Esophagus muscularis mucosa (tissue), 4 donors: ENCODE results near the gene DCP1A. TPM values are rescaled to one million over a fixed set of nuclear protein-coding genes. Genes with fewer than 3 reads are reported as not detected.

ENCODE experiments used
- DNase-seq: peaks from one replicate; pipeline ENCODE4 v3.0.0-alpha.2; 2017; ENCODE audit errors: extremely low spot score
- H3K27ac ChIP-seq, 4 donors: fragments of 200-600 bp; sonication (generic); replicated peaks in 1 of 4; 1 replicate in 3 of 4; 2 replicates in 1 of 4; pipeline ENCODE4 v1.5.1; 2016 to 2019; ENCODE audit warnings: mild to moderate bottlenecking in 1 of 4
- H3K27me3 ChIP-seq, 4 donors: fragments of 200-600 bp; sonication (generic); one replicate each; pipeline versions ENCODE4 v1.5.1 to v1.6.0; 2016 to 2019
- H3K36me3 ChIP-seq, 4 donors: fragments of 200-600 bp; sonication (generic); one replicate each; pipeline ENCODE4 v1.5.1; 2016 to 2019
- H3K4me1 ChIP-seq, 4 donors: fragments of 200-600 bp; sonication (generic); one replicate each; pipeline ENCODE4 v1.5.1; 2016 to 2019
- H3K4me3 ChIP-seq, 4 donors: fragments of 200-600 bp; sonication (generic); 1 replicate in 2 of 4; 2 replicates in 2 of 4; pipeline ENCODE4 v1.5.1; 2016 to 2019; ENCODE audit warnings: mild to moderate bottlenecking in 4 of 4, moderate library complexity in 1 of 4
- H3K9me3 ChIP-seq, 4 donors: fragments of 200-600 bp; sonication (generic); 1 replicate in 3 of 4; 2 replicates in 1 of 4; pipeline ENCODE4 v1.5.1; 2016 to 2019
- EP300 ChIP-seq: sonication (generic); formaldehyde crosslinking; IDR thresholded peaks from one replicate; pipeline ENCODE4 v1.6.1; 2017; ENCODE audit warnings: antibody characterized with exemption
- POLR2A ChIP-seq: fragments of 450-650 bp; IDR thresholded peaks from one replicate; pipeline ENCODE4 v1.6.1; 2017; ENCODE audit warnings: antibody characterized with exemption, moderate library complexity, mild to moderate bottlenecking, low read depth
- POLR2AphosphoS5 ChIP-seq, 2 donors: sonication (generic); formaldehyde crosslinking; IDR thresholded peaks; one replicate each; pipeline ENCODE4 v1.6.1; 2017; ENCODE audit warnings: antibody characterized with exemption in 2 of 2
- WGBS: methylation state at CpG from one replicate; pipeline ENCODE4 v1.1.5; 2018; 5-methylcytosine and 5-hydroxymethylcytosine counted together
- intact Hi-C: fragments of 100-400 bp; cut with DNase I; formaldehyde crosslinking; loops from one replicate; pipeline ENCODE4 v1.15.1; 2023
- total RNA-seq, 4 donors: library from RNA; depleted of rRNA; stranded (reverse); fragments of >200 nt; gene quantifications; one replicate each; pipeline versions ENCODE4 v1.1.0 to v1.2.1, GENCODE V29; 2016
- TF ChIP-seq, protein P1 (sequence below), 3 experiments: fragments of 200-600 bp in 2 of 3; fragments of 450-650 bp in 1 of 3; sonication (generic) in 2 of 3; IDR thresholded peaks; one replicate each; pipeline ENCODE4 v1.5.1; 2017 to 2019; ENCODE audit warnings: antibody characterized with exemption in 3 of 3, mild to moderate bottlenecking in 2 of 3, moderate library complexity in 1 of 3

Gene DCP1A
- total RNA-seq, 4 donors from 2014 or later: 17.0 to 26.4 (median 20.5) TPM

DNA sequence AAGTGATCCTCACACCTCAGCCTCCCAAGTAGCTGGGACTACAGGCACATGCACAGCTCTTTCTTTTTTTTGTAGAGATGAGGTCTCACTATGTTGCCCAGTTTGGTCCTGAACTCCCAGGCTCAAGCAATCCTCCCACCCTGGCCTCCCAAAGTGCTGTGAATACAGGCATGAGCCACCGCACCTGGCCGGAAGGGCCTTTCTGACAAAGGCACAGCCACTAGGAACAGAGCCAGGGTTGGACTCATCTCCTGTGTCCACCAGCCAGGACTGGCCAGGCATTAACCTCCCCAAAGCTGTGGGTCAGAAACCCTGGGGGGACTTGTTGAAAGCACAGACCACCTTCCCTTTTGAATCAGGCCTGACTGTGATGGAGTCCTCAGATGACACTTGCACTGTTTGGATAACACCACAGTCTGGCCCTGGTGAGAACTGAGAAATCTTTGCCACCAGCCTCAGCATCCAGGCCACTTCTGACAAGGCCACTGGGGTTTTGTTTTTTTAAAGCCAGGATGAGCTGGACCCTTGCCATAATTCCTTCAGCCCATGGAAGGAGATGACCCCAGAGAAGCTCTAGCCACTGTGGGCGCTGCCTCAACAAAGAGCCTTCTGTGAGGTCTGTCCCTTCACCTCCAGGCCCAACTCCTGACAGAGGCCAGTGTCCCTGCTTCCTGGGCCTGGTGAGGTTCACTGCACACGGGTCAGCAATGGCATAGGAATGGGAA is 96.3 kb downstream of the DCP1A start:
- H3K27me3 ChIP-seq: no peaks in the 10 kb centered on the region
- H3K4me3 ChIP-seq: peak overlapping the region in 1 of 4 donors; percentile 4
- H3K27ac ChIP-seq: peak overlapping the region; percentile 54 to 95 (median 73)
- 98% methylated on average over 4 of the region's 4 CpGs for WGBS
- H3K9me3 ChIP-seq: no peaks in the 10 kb centered on the region
- peaks cover 55 to 79% (median 76%) of the 10 kb centered on the region in 4 donors for H3K4me1 ChIP-seq
- H3K36me3 ChIP-seq: peaks cover 0 to 4% (median 0%) of the 10 kb centered on the region in 4 donors
- intact Hi-C loops: no loop called here
- no peak for TF ChIP-seq POLR2AphosphoS5 (IDR thresholded peaks at IDR 0.05)
- no peak for TF ChIP-seq EP300
- no peak for TF ChIP-seq POLR2A
- TF ChIP-seq, protein P1, sequence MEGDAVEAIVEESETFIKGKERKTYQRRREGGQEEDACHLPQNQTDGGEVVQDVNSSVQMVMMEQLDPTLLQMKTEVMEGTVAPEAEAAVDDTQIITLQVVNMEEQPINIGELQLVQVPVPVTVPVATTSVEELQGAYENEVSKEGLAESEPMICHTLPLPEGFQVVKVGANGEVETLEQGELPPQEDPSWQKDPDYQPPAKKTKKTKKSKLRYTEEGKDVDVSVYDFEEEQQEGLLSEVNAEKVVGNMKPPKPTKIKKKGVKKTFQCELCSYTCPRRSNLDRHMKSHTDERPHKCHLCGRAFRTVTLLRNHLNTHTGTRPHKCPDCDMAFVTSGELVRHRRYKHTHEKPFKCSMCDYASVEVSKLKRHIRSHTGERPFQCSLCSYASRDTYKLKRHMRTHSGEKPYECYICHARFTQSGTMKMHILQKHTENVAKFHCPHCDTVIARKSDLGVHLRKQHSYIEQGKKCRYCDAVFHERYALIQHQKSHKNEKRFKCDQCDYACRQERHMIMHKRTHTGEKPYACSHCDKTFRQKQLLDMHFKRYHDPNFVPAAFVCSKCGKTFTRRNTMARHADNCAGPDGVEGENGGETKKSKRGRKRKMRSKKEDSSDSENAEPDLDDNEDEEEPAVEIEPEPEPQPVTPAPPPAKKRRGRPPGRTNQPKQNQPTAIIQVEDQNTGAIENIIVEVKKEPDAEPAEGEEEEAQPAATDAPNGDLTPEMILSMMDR (IDR thresholded peaks at IDR 0.05): no peak
- DNase-seq: no peak

DNA sequence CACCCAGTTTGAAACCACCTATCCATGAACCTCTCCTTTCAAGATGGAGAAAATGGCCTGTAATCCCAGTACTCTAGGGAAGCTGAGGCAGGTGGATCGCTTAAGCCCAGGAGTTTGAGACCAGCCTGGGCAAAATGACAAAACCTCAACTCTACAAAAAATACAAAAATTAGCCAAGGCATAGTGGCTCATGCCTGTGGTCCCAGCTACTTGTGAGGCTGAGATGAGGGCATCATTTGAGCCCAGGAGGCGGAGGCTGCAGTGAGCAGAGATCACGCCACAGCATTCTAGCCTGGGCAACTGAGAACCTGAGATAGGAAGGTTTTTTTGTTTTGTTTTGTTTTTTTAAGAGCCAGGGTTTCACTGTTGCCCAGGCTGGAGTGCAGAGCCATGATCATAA is 96.9 kb downstream of the DCP1A start:
- 89% methylated on average over 3 of the region's 3 CpGs for WGBS
- H3K27me3 ChIP-seq: no peaks in the 10 kb centered on the region
- peaks cover 0 to 5% (median 0%) of the 10 kb centered on the region in 4 donors for H3K36me3 ChIP-seq
- H3K27ac ChIP-seq: peak overlapping the region; percentile 54 to 95 (median 73)
- DNase-seq: no peak
- TF ChIP-seq EP300: no peak
- TF ChIP-seq, protein P1 (IDR thresholded peaks at IDR 0.05): no peak
- TF ChIP-seq POLR2A: no peak
- TF ChIP-seq POLR2AphosphoS5 (IDR thresholded peaks at IDR 0.05): no peak
- intact Hi-C loops: no loop called here
- peak overlapping the region in 1 of 4 donors; percentile 4 for H3K4me3 ChIP-seq
- H3K9me3 ChIP-seq: no peaks in the 10 kb centered on the region
- H3K4me1 ChIP-seq: peaks cover 54 to 79% (median 75%) of the 10 kb centered on the region in 4 donors

DNA sequence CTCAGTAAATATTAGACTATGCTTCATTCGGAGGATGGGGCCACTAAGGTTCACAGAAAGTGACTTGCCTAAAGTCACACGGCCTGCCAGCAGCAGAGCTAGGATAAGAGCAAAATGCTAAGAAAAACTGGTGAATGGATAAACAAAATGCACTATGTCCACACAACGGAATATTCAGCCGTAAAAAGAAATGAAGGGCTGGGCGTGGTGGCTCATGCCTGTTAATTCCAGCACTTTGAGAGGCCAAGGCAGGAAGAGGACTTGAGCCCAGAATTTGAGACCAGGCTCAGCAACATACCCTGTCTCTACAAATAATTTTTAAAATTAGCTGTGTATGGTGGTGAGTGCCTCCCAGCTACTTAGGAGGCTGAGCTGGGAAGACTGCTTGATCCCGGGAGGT is 99.2 kb downstream of the DCP1A start:
- DNase-seq: no peak
- no peaks in the 10 kb centered on the region for H3K27me3 ChIP-seq
- H3K4me3 ChIP-seq: no peak overlapping the region
- intact Hi-C loops: no loop called here
- H3K4me1 ChIP-seq: peaks cover 63 to 87% (median 80%) of the 10 kb centered on the region in 4 donors
- H3K9me3 ChIP-seq: no peaks in the 10 kb centered on the region
- WGBS: 91% methylated on average over 6 of the region's 6 CpGs
- no peak overlapping the region for H3K27ac ChIP-seq
- H3K36me3 ChIP-seq: peaks cover 0 to 5% (median 0%) of the 10 kb centered on the region in 4 donors
- TF ChIP-seq EP300 (no peak), POLR2A (no peak), POLR2AphosphoS5 (IDR thresholded peaks at IDR 0.05) (no peak)
- TF ChIP-seq, protein P1 (IDR thresholded peaks at IDR 0.05): no peak

DNA sequence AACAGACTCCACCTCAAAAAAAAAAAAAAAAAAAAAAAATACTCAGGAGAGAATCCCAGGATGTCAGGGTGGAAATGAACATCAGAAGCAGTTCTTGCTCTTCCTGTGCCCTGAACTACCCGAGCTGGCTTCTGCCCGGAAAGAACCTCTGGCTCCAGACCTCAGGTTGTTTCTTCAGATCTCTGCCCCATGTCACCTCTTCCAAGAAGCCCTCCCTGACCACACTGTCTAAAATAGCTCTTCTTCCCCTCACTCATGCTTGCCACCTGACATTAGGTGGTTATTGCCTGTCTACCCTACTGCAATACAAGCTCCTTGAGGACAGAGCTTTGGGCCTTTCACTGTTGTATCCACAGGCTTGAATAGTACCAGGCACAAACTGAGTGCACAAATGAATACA is 99.7 kb downstream of the DCP1A start:
- intact Hi-C loops: no loop called here
- TF ChIP-seq POLR2AphosphoS5 (IDR thresholded peaks at IDR 0.05) (no peak), POLR2A (no peak), EP300 (no peak)
- TF ChIP-seq, protein P1 (IDR thresholded peaks at IDR 0.05): no peak
- H3K4me3 ChIP-seq: no peak overlapping the region
- H3K4me1 ChIP-seq: peaks cover 63 to 87% (median 80%) of the 10 kb centered on the region in 4 donors
- DNase-seq: no peak
- H3K27ac ChIP-seq: no peak overlapping the region
- no peaks in the 10 kb centered on the region for H3K9me3 ChIP-seq
- WGBS: 82% methylated on average over 2 of the region's 2 CpGs
- H3K36me3 ChIP-seq: peaks cover 0 to 5% (median 0%) of the 10 kb centered on the region in 4 donors
- H3K27me3 ChIP-seq: no peaks in the 10 kb centered on the region
